ENCODE results near the gene CTIF. TPM values are rescaled to one million over a fixed set of nuclear protein-coding genes. Genes with fewer than 3 reads are reported as not detected.

CTIF gene
- total RNA-seq, 4 donors from 2014 or later: 14.1 to 78.2 (median 18.4) TPM

DNA sequence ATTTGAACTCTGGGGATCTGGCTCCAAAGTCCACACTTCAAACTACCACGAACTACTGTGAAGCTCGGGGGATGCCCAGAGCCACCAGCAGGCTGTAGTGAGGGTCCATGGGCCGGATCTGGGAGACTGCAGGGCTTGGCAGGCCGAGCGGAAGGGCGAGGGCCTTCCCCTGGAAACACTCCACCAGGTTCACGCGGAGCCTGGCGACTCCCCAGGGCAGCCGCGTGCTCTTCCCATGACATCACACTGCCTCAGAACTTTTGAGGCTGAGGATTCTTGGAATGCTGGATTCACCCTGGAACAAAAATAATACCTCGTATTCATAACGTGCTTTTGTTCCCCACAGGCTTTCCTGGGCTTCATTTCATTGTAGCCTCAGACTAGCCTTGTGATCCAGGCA is 210.9 kb downstream of the CTIF start:
- WGBS, 2 donors (ENCODE audit: low coverage in 1 of 2): 62% methylated on average over 13 of the region's 13 CpGs; no CpG with 5 or more reads in 1 of the 2 donors
- peak overlapping the region in 3 of 4 donors; percentile 38 to 46 (median 45) for H3K27ac ChIP-seq
- in situ Hi-C loops (cut with MboI; ENCODE audit: low pct_ligation_motif_present in 1 of 4, low pct_unique_long_range_greater_than_20kb in 1 of 4, low sequenced_read_pairs in 3 of 4): no loop called here

DNA sequence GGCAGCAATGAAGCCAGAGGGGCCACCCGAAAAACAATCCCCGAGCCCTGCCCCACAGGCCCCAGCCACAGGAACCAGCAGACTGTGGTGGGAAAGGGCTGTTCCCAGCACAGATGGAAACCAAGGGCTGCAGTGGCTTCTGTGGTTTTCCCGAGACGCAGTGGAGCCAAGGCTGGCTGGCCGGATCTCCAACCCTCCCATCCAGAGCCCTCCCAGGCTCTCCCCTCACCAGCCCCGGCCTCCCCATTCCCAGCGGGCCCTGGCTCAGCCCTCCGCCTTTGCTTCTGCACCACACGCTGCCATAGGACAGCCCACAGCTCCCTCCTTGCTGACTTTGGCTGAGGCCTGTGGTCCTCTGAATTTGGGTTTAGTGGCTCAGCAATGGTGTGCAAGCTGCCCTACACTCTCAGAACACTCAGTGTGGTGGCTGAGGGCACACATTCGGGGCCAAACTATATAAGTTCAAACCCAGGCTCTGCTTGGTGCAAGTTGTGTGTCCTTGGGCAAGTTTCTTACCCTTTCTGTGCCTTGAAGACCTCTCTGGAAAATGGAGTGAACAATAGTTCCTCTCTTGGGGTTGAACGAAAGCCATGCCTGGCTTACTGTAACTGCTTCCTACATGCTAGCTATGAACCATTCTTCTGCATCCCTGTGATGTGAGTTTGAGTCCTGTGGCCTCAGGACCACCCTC is 211.8 kb downstream of the CTIF start:
- Histone ChIP-seq H3K36me3 (no peaks in the 10 kb centered on the region), H3K27ac (peak overlapping the region in 3 of 4 donors; percentile 38 to 46 (median 45)), H3K4me1 (peaks cover 0 to 4% (median 0%) of the 10 kb centered on the region in 4 donors), H3K27me3 (no peaks in the 10 kb centered on the region), H3K4me3 (no peak overlapping the region), H3K9me3 (no peaks in the 10 kb centered on the region)
- 75% methylated on average over 11 of the region's 11 CpGs; no CpG with 5 or more reads in 1 of the 2 donors for WGBS, 2 donors (ENCODE audit: low coverage in 1 of 2)
- no peak for DNase-seq
- in situ Hi-C loops (cut with MboI; ENCODE audit: low pct_ligation_motif_present in 1 of 4, low pct_unique_long_range_greater_than_20kb in 1 of 4, low sequenced_read_pairs in 3 of 4) (no loop called here), intact Hi-C loops (cut with DNase I; ENCODE audit: low total_unique reads) (no loop called here)
- TF ChIP-seq EP300 (IDR thresholded peaks at IDR 0.05; ENCODE audit: low read depth) (no peak), POLR2A (IDR thresholded peaks at IDR 0.05) (no peak), CTCF (IDR thresholded peaks at IDR 0.05) (no peak), POLR2AphosphoS5 (IDR thresholded peaks at IDR 0.05) (no peak)

More for the DNA sequence above, 210.9 kb downstream of the CTIF start:
- intact Hi-C loops (cut with DNase I; ENCODE audit: low total_unique reads): no loop called here
- no peak for DNase-seq
- TF ChIP-seq CTCF (IDR thresholded peaks at IDR 0.05): no peak
- TF ChIP-seq POLR2A (IDR thresholded peaks at IDR 0.05): no peak
- TF ChIP-seq POLR2AphosphoS5 (IDR thresholded peaks at IDR 0.05): peak in 1 of 3 donors; percentile 4
- TF ChIP-seq EP300 (IDR thresholded peaks at IDR 0.05; ENCODE audit: low read depth): no peak
- H3K27me3 ChIP-seq: no peaks in the 10 kb centered on the region
- H3K9me3 ChIP-seq: no peaks in the 10 kb centered on the region
- no peak overlapping the region for H3K4me3 ChIP-seq
- peaks cover 0 to 4% (median 0%) of the 10 kb centered on the region in 4 donors for H3K4me1 ChIP-seq
- H3K36me3 ChIP-seq: no peaks in the 10 kb centered on the region

DNA sequence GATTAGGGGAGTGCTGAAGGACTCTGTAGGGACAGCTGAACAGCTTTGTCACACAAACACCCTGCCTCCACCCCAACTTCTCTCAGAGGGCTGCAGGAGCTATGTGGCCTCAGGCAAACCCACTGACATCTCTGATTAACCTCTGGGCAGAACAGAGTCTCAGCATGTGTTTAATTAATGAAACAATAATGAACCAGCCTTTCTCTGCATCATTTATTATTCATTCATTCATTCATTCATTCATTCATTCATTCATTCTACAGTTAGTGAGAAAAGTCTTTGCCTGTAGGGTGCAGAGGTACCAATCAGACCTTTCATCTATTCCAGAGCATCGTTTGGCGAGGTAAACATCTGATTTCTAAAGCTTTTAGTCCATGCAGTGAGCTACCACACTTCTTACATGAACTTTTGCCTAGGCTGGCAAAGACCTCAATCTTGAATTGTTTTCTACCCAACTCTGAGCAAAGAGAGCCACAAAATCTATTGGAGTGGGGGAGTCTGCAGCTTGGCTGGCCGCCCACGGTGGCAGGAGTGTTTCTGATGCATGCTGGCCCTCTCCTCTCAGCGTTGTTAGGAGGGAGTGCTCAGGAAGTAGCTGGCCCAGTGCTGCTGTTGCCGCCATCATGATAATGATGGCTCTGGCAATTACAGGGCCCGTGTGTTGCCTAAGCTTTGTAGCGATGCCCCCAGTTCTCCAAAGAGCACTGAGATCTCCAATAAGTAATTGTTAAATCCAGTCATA is 213.1 kb downstream of the CTIF start:
- H3K4me3 ChIP-seq: no peak overlapping the region
- no peaks in the 10 kb centered on the region for H3K9me3 ChIP-seq
- in situ Hi-C loops (cut with MboI; ENCODE audit: low pct_ligation_motif_present in 1 of 4, low pct_unique_long_range_greater_than_20kb in 1 of 4, low sequenced_read_pairs in 3 of 4) (no loop called here), intact Hi-C loops (cut with DNase I; ENCODE audit: low total_unique reads) (no loop called here)
- no peak for DNase-seq
- H3K27me3 ChIP-seq: no peaks in the 10 kb centered on the region
- H3K27ac ChIP-seq: no peak overlapping the region
- TF ChIP-seq CTCF (IDR thresholded peaks at IDR 0.05) (no peak), POLR2AphosphoS5 (IDR thresholded peaks at IDR 0.05) (no peak)
- no peaks in the 10 kb centered on the region for H3K36me3 ChIP-seq
- peaks cover 0 to 4% (median 0%) of the 10 kb centered on the region in 4 donors for H3K4me1 ChIP-seq
- 83 to 100% methylated on average over 2 to 8 of the region's 8 CpGs for WGBS, 2 donors (ENCODE audit: low coverage in 1 of 2)

DNA sequence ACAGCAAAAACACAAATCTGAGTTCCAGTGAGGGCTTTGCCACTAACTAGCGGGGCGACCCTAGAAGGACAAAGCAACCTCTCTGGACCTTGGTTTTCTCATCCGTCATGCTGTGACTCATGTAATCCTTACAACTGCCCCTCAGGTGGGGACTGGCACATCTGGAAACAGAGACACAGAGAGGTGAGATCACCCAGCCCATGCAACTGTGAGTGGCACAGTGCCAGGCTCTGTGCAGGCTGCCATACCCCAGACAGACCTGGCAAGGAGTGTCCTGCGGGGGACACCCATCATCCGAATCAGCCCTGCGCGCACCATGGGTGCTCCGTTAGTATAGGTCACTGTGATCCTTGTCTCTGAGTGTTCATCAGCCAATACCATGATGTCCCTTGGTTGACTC is 213.6 kb downstream of the CTIF start:
- no peak for DNase-seq
- Histone ChIP-seq H3K9me3 (no peaks in the 10 kb centered on the region), H3K27ac (no peak overlapping the region), H3K36me3 (no peaks in the 10 kb centered on the region), H3K4me3 (no peak overlapping the region), H3K27me3 (no peaks in the 10 kb centered on the region), H3K4me1 (peaks cover 0 to 4% (median 0%) of the 10 kb centered on the region in 4 donors)
- intact Hi-C loops (cut with DNase I; ENCODE audit: low total_unique reads): no loop called here
- 91% methylated on average over 8 of the region's 8 CpGs; no CpG with 5 or more reads in 1 of the 2 donors for WGBS, 2 donors (ENCODE audit: low coverage in 1 of 2)
- no peak for TF ChIP-seq CTCF (IDR thresholded peaks at IDR 0.05)
- no peak for TF ChIP-seq EP300 (IDR thresholded peaks at IDR 0.05; ENCODE audit: low read depth)
- TF ChIP-seq POLR2A (IDR thresholded peaks at IDR 0.05): no peak
- no peak for TF ChIP-seq POLR2AphosphoS5 (IDR thresholded peaks at IDR 0.05)
- in situ Hi-C loops (cut with MboI; ENCODE audit: low pct_ligation_motif_present in 1 of 4, low pct_unique_long_range_greater_than_20kb in 1 of 4, low sequenced_read_pairs in 3 of 4): no loop called here

Data from transverse colon (tissue), 4 donors.